ENCODE data around the gene LPP. TPM values are rescaled to one million over a fixed set of nuclear protein-coding genes. Genes with fewer than 3 reads are reported as not detected.

LPP gene
- total RNA-seq, 1 donor from 2014 or later: 23.1 TPM

GRCh38 chr3:188135271-188135670 lies 18.7 kb upstream of the LPP start:
- no peak for DNase-seq
- H3K27me3 Mint-ChIP-seq (ENCODE audit: unreplicated experiment): no peaks in the 10 kb centered on the region
- no peak overlapping the region for H3K4me3 Mint-ChIP-seq (ENCODE audit: unreplicated experiment)
- H3K36me3 Mint-ChIP-seq (ENCODE audit: unreplicated experiment): no peaks in the 10 kb centered on the region
- TF ChIP-seq, protein P1, sequence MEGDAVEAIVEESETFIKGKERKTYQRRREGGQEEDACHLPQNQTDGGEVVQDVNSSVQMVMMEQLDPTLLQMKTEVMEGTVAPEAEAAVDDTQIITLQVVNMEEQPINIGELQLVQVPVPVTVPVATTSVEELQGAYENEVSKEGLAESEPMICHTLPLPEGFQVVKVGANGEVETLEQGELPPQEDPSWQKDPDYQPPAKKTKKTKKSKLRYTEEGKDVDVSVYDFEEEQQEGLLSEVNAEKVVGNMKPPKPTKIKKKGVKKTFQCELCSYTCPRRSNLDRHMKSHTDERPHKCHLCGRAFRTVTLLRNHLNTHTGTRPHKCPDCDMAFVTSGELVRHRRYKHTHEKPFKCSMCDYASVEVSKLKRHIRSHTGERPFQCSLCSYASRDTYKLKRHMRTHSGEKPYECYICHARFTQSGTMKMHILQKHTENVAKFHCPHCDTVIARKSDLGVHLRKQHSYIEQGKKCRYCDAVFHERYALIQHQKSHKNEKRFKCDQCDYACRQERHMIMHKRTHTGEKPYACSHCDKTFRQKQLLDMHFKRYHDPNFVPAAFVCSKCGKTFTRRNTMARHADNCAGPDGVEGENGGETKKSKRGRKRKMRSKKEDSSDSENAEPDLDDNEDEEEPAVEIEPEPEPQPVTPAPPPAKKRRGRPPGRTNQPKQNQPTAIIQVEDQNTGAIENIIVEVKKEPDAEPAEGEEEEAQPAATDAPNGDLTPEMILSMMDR (IDR thresholded peaks at IDR 0.05; ENCODE audit: partially characterized antibody, unreplicated experiment): no peak
- H3K9me3 Mint-ChIP-seq (ENCODE audit: unreplicated experiment): no peaks in the 10 kb centered on the region
- H3K4me1 Mint-ChIP-seq (ENCODE audit: low read depth, unreplicated experiment): no peaks in the 10 kb centered on the region
- H3K27ac Mint-ChIP-seq (ENCODE audit: unreplicated experiment): no peak overlapping the region

- H3K27me3 Mint-ChIP-seq (ENCODE audit: unreplicated experiment): no peaks in the 10 kb centered on the region
- no peaks in the 10 kb centered on the region for H3K36me3 Mint-ChIP-seq (ENCODE audit: unreplicated experiment)
- TF ChIP-seq, protein P1 (IDR thresholded peaks at IDR 0.05; ENCODE audit: partially characterized antibody, unreplicated experiment): no peak
- DNase-seq: no peak
- no peaks in the 10 kb centered on the region for H3K9me3 Mint-ChIP-seq (ENCODE audit: unreplicated experiment)
- no peak overlapping the region for H3K4me3 Mint-ChIP-seq (ENCODE audit: unreplicated experiment)
- H3K4me1 Mint-ChIP-seq (ENCODE audit: low read depth, unreplicated experiment): no peaks in the 10 kb centered on the region
- H3K27ac Mint-ChIP-seq (ENCODE audit: unreplicated experiment): no peak overlapping the region
These were observed 16.9 kb upstream of the LPP start for GRCh38 chr3:188137051-188137450.

GRCh38 chr3:188139466-188139865 lies 14.5 kb upstream of the LPP start:
- no peaks in the 10 kb centered on the region for H3K36me3 Mint-ChIP-seq (ENCODE audit: unreplicated experiment)
- TF ChIP-seq, protein P1 (IDR thresholded peaks at IDR 0.05; ENCODE audit: partially characterized antibody, unreplicated experiment): no peak
- no peaks in the 10 kb centered on the region for H3K4me1 Mint-ChIP-seq (ENCODE audit: low read depth, unreplicated experiment)
- H3K27me3 Mint-ChIP-seq (ENCODE audit: unreplicated experiment): no peaks in the 10 kb centered on the region
- no peak overlapping the region for H3K4me3 Mint-ChIP-seq (ENCODE audit: unreplicated experiment)
- no peaks in the 10 kb centered on the region for H3K9me3 Mint-ChIP-seq (ENCODE audit: unreplicated experiment)
- DNase-seq: no peak
- no peak overlapping the region for H3K27ac Mint-ChIP-seq (ENCODE audit: unreplicated experiment)

DNA sequence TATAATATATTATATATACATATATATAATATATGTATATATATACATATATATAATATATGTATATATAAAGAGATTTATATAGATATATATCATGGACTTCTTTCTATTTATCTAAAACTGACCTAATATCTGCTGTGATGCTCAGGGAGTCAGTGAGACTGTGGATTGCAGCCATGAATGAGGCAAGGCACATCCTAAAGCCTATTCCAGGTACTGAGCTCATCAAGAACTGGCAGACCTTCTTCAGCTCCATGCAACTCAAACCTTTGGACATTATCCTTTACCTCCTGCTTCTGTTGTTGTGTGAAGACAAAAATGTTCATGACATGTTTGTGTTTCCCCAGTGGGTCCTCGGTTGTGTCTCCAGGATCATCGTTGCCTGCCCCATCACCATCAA lies 7.7 kb upstream of the LPP start:
- no peaks in the 10 kb centered on the region for H3K4me1 Mint-ChIP-seq (ENCODE audit: low read depth, unreplicated experiment)
- no peaks in the 10 kb centered on the region for H3K36me3 Mint-ChIP-seq (ENCODE audit: unreplicated experiment)

DNA sequence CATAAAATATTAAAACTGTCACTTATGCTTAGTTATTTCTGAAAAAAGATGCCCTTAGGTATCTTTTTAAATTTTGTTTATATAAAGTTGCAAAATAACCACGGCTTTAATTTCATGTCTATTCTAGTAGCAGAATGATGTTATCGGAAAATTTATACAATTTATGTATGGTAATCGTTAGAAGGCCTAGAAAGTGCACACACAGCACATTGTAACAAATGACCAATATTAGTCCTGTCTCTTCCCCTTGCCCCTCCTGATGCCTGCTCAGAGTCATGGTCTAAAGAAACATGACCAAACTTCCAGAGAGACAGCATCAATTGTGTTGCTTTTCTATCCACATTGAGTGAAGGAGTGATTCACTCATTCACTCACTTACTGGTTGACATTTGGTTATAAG lies 6.2 kb upstream of the LPP start:
- H3K4me3 Mint-ChIP-seq (ENCODE audit: unreplicated experiment): no peak overlapping the region
- H3K36me3 Mint-ChIP-seq (ENCODE audit: unreplicated experiment): no peaks in the 10 kb centered on the region
- DNase-seq: no peak
- TF ChIP-seq, protein P1 (IDR thresholded peaks at IDR 0.05; ENCODE audit: partially characterized antibody, unreplicated experiment): no peak
- no peaks in the 10 kb centered on the region for H3K4me1 Mint-ChIP-seq (ENCODE audit: low read depth, unreplicated experiment)
- H3K9me3 Mint-ChIP-seq (ENCODE audit: unreplicated experiment): no peaks in the 10 kb centered on the region
- no peak overlapping the region for H3K27ac Mint-ChIP-seq (ENCODE audit: unreplicated experiment)
- no peaks in the 10 kb centered on the region for H3K27me3 Mint-ChIP-seq (ENCODE audit: unreplicated experiment)

More for the DNA sequence above, 7.7 kb upstream of the LPP start:
- Mint-ChIP-seq H3K9me3 (ENCODE audit: unreplicated experiment) (no peaks in the 10 kb centered on the region), H3K27me3 (ENCODE audit: unreplicated experiment) (no peaks in the 10 kb centered on the region), H3K4me3 (ENCODE audit: unreplicated experiment) (no peak overlapping the region), H3K27ac (ENCODE audit: unreplicated experiment) (no peak overlapping the region)
- no peak for DNase-seq
- TF ChIP-seq, protein P1 (IDR thresholded peaks at IDR 0.05; ENCODE audit: partially characterized antibody, unreplicated experiment): no peak

Measured in glutamatergic neuron (in vitro differentiated cells).